Measurements from ENCODE around the gene MAP3K2.

The MAP3K2 gene

DNA sequence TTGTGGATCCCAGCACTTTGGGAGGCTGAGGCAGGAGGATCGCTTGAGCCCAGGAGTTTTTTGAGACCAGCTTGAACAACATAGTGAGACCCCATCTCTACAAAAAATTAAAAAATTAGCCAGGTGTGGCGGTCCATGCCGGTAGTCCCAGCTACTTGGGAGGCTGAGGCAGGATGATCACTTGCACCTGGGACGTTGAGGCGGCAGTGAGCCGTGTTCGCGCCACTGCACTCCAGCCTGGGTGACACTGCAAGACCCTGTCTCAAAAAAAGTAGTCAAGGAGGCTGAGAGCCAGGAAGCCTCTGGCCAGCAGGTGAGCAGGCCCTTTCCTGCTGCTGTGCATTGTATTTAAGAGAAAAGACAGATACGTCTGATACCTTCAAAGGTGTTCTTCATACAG is 19.3 kb upstream of the MAP3K2 start:
- DNase-seq: no peak

- DNase-seq: no peak
These were observed 18.7 kb upstream of the MAP3K2 start for GRCh38 chr2:127406454-127406853.

DNA sequence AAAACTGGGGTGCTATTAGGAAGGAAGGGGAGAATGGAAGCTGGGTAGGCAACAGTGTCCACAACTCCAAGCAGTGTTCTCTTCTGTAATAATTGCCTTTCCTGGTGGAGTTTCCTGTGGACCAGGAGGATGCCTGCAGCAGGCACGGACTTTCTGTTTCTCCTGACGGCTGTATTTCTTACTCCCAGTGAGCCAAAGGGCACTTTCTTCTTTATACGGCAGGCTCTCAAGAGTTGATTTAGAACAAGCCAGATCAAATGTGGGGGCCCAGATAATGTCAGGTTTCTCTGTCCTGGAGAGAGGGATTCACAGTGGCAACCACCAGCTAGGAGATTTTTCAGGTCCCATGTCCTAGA is 17.5 kb upstream of the MAP3K2 start:
- DNase-seq: no peak

- DNase-seq: no peak
These were observed 16.9 kb upstream of the MAP3K2 start for GRCh38 chr2:127404466-127405254.

- DNase-seq: no peak
These were observed 15.7 kb upstream of the MAP3K2 start for GRCh38 chr2:127403460-127403859.

- no peak for DNase-seq
These were observed 14.3 kb upstream of the MAP3K2 start for GRCh38 chr2:127401757-127402695.

DNA sequence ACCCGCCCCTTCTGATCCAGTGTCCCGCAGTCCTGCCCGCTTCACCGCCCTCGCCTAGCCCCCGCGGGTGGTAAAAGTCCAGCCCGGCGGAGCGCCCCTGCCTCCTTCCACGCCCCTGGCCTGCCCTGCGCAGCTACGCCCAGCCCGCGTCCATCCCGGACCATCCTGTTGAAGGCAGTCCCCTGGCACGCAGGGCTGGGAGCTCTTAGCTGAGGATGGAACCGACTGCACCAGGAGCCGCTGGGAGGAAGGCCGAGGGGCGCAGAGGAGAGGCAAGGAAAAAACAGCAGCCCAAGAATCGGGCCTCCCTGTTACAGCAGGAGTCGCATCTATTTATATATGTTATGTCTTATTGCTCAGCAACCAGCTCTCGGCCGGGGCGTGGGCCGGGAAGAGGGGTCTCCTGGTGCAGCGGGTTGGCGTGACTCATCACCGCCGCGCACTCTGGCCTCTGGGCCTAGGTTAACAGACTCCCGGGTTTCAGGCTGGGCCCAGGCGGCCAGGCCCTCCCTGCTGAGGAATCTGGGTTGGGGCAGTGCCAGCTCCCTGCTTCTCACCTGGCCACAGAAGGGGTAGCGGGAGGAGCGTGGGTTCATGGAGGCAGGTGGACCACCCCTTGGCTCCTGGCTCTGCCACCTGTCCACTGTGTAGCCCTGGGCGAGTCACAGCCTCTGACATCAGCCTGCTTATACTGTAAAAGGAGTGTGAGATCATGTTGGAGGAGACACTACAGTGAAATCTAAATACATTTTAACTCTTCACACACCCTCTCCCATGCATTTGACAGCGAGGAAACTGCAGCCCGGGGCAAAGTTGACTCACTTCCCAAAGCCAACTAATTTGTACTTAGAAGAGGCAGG is 13.4 kb upstream of the MAP3K2 start:
- DNase-seq: no peak

GRCh38 chr2:127400533-127400896 is 12.7 kb upstream of the MAP3K2 start:
- no peak for DNase-seq

DNA sequence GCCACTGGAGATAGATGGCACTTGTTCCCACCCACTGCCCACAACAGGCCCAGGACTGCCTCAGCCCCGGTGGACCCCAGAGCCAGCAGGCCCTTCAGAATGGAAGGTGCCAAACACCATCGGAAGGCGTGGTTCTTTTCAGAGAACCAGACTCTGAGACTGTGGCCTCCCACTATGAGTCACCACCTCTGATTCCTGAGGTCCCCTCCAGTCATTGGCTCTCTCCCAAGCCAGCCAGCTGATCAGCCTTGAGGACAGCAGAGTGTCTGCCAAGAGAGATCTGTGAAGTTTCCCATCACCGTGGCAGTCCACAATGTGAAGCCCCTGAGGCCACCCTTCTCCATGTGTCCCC is 10.4 kb upstream of the MAP3K2 start:
- peak in 1 of 2 experiments; percentile 14 for DNase-seq

DNA sequence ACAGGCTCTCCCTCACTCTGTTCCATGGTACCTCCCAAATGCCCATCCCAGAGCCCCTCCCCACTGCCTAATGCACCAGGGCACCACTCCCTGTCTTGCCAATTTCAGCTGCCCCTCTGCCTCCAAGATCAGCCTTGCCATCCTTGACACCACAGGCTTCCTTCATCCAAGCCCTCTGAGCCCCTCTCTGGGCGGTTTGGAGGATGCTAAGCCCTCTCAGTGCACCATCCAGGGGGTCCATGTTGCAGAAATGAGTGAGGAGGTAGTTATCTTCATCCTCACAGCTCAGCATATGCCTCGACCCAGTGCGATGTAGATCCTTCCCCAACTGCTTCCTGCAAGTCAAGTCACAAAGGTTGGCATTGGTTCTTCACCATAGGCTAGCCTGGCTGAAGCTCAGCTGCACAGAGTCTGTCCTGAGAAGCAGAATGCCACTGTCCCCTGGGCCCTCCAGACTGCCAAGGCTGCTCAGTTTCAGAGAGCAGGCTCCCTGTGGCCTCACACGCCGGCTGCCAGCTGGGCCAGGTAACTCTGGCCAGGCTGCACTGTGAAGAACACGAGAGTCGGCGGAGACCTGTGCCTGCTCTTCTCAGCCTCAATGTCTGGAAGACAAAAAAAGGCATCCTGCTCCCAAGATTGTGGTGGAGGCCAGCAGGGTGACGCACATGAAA is 9.9 kb upstream of the MAP3K2 start:
- DNase-seq: no peak

DNA sequence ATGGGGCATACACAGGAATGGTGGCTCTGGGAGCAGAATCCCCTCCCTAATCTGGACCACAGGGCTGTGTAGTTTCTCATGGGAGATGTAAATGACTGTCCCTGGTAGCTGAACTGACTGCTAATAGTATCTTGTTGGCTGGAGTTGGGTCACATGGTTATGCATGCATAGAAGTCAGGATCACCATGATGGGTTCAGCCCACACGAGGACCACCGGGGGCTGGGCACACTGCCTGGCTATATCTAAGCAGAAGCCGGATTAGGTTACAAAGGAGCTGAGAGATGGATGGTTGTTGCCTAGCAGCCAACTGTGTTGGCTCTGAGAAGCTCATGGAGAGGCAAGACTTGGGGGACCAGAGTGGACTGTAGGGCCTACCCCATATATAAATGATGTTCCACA is 6.7 kb upstream of the MAP3K2 start:
- DNase-seq: no peak

DNA sequence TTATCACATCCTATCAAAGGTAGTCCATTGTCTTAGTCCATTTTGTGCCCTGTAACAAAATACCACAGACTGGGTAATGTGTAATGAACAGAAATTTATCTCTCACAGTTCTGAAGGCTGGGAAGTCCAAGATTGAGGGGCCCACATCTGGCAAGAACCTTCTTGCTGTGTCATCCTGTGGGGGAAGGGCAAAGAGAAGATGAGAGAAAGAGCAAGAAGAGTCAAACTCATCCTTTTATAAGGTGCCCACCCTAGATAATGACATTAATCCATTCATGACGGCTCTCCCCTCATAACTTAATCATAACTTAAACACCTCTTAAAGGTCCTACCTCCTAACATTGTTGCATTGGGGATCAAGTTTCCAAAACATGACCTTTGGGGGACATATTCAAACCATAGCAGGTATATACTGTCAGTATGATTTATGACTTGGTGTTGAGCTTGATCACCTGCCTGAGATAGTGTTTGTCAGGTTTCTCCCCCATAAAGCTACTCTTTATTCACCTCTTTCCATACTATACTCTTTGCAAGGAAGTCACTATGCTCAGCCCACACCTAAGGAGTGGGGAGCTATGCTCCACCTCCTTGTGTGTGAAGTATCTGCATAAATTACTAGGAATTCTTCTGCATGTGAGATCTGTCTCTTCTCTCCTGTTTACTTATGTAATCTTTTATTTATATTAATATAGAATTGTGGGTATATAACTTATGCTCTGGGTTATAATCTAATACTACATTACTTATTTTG is 5.2 kb upstream of the MAP3K2 start:
- DNase-seq: no peak

- no peak for DNase-seq
These were observed 4.5 kb upstream of the MAP3K2 start for GRCh38 chr2:127392133-127392827.

DNA sequence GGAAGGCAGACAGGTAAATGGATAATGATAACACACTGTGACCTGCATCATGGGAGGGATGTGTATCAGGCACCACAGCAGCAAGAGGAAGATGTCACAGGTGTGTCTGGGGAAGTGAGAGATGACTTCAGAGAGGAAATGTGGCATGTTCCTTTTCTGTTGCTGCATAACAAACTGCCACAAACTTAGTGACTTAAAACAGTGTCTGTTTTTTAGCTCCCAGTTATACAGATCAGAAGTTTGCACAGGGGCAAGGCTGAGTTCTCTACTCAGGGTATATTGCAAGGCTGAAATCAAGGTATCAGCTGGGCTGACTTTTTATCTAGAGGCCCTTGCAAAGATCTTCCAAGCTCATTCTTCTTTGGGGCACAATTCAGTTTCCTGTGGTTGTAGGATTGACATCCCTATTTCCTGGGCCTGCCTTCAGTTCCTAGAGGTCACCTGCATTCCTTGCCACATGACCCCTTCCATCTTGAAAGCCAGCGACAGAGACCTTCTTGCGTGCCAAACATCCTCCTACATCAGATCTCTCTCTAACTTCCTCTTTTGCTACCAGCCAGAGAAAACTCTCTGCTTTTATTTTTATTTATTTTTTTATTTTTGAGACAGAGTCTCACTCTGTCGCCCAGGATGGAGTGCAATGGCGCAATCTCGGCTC is 2.1 kb upstream of the MAP3K2 start:
- DNase-seq: no peak

DNA sequence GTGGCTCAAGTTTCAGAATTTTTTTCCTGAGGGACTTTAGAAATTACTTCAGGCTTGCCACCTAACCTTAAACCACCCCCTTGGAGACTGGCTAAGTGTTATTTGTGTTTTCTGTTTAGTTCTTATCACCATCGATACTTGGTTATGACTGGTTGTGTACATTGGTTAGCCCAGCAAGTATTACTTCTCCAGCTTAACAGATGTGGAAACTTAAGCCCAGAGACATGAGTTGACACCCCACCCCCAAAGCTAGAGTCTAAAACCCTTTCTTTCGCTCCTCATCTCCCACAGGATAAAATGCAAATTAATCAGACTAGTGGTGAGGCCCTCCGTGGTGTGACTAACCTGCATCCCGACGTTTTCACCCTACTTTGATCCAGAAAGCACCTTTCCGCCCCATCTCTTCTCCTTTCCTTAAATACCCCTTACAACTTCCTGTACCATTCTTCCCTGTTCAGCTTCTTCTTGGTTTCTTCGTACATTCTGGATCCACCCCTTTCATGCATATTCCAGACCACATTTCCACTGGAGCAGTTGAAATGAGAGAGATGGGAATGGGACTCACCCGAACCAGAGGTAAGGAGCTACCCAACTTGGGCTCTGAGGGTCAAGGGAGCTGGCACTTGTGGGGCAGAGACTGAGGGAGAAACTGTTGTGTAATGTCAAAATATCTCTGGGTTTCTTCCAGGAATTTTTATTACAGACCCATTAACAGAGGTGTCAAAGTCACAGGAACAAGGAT is 819 bp upstream of the MAP3K2 start:
- no peak for DNase-seq

GRCh38 chr2:127386764-127387654 is 766 bp downstream of the MAP3K2 start:
- DNase-seq: peak; percentile 81 to 88

- no peak for DNase-seq
These were observed 1.5 kb downstream of the MAP3K2 start for GRCh38 chr2:127386246-127386645.

GRCh38 chr2:127384529-127384928 is 3.2 kb downstream of the MAP3K2 start:
- DNase-seq: no peak

DNA sequence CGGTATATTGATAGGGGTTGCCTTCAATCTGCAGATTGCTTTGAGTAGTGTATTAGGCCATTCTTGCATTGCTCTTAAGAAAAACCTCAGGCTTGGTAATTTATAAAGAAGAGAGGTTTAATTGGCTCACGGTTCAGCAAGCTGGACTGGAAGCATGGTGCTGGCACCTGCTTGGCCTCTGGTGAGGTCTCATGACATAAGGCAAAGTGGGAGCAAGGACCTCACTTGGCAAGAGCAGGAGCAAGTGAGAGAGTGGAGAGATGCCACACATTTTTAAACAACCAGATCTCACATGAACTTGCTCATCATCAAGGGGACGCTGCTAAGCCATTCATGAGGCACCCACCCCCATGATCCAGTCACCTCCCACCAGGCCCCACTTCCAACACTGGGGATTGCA is 4.9 kb downstream of the MAP3K2 start:
- no peak for DNase-seq
